ENCODE data around the gene ST14.

- TF ChIP-seq CTCF (conservative IDR thresholded peaks at IDR 0.05) (no peak), EZH2 (IDR thresholded peaks at IDR 0.05; ENCODE audit: low read depth) (no peak)
These were observed 30.8 kb downstream of the ST14 start for GRCh38 chr11:130190371-130190881.
